ENCODE results near the gene CHRNE. TPM values are rescaled to one million over a fixed set of nuclear protein-coding genes. Genes with fewer than 3 reads are reported as not detected.
A peak's percentile ranks its signal among the peaks of the same experiment; 100 is the strongest.

CHRNE gene
- total RNA-seq, 4 donors from 2014 or later: 0.53 to 5.2 (median 3.6) TPM

DNA sequence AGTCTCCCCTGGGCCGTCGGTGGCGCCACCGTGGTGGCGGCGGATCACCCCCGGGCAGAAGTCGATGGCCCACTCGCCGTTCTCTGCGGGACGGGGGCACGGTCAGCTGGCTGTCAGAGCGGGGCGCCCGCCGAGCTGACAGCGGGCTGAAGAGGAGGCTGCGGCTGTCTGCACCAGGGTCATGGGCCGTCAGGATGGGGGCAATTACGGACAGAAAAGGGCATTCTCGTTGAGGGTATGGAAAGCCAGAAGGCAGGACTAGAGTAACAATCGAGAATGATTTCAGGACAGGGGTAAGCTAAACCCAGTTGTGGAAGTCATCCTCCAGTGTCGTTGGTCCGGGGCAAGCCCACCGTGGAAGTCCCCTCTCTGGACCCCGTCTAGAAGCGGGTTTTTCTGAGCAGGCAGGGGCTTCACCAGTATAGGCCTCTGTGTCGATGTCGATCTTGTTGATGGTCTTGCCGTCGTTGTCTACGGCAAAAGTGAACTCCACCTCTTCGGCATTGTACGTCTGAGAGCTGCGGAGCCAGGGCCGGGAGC is 1.7 kb downstream of the CHRNE start:
- no peak for TF ChIP-seq CTCF (IDR thresholded peaks at IDR 0.05)
- TF ChIP-seq POLR2A (IDR thresholded peaks at IDR 0.05): no peak
- 66 to 86% methylated on average over 35 to 37 of the region's 37 CpGs for WGBS, 2 donors
- DNase-seq (ENCODE audit: low spot score in 2 of 2): no peak
- H3K4me3 ChIP-seq (ENCODE audit: low read depth, poor library complexity, severe bottlenecking): no peak overlapping the region
- intact Hi-C loops (cut with DNase I; ENCODE audit: low total_unique reads): no loop called here

DNA sequence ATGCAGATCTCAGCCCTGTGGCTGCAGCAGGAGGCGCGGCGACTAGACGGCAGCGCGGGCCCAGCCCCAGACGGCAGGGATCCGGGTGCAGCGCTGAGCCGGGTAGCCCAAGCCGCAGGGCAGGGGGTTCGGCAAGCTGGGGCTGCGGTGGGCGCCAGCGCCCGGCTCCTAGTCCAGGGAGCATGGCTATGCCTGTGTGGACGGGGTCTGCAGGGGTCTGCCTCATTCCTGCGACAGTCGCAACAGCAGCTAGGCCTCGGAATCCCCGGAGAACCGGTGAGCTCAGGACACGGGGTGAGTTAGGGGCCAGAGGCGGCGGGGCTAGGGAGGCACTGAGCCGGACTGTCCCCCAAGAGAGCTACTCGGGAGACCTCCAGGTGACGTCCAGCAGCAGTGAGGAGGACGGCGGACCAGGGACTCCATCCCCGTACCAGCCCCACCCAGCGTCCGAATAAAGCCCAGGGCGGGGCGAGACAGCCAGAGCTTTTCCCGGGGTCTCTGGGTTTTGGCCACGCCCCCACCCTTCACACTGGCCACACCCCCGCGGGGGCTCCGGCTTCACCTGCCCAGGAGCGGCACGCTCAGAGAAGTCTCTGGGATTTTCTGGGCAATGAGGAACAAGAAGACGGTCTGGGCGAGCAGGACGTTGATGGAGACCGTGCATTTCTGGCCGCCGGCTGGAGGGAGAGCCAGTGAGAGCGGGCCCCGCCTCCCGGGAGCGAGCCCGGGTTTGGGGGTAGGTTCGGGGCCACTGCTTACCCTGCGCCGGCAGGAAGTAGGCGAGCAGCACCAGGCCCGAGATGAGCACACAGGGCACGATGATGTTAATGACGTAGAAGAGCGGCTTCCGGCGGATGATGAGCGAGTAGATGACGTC is 2.4 kb downstream of the CHRNE start:
- no peak overlapping the region for H3K4me3 ChIP-seq (ENCODE audit: low read depth, poor library complexity, severe bottlenecking)
- 58 to 59% methylated on average over 49 to 65 of the region's 65 CpGs for WGBS, 2 donors
- TF ChIP-seq CTCF (IDR thresholded peaks at IDR 0.05): no peak
- no peak for TF ChIP-seq POLR2A (IDR thresholded peaks at IDR 0.05)
- DNase-seq (ENCODE audit: low spot score in 2 of 2): no peak
- intact Hi-C loops (cut with DNase I; ENCODE audit: low total_unique reads): no loop called here

DNA sequence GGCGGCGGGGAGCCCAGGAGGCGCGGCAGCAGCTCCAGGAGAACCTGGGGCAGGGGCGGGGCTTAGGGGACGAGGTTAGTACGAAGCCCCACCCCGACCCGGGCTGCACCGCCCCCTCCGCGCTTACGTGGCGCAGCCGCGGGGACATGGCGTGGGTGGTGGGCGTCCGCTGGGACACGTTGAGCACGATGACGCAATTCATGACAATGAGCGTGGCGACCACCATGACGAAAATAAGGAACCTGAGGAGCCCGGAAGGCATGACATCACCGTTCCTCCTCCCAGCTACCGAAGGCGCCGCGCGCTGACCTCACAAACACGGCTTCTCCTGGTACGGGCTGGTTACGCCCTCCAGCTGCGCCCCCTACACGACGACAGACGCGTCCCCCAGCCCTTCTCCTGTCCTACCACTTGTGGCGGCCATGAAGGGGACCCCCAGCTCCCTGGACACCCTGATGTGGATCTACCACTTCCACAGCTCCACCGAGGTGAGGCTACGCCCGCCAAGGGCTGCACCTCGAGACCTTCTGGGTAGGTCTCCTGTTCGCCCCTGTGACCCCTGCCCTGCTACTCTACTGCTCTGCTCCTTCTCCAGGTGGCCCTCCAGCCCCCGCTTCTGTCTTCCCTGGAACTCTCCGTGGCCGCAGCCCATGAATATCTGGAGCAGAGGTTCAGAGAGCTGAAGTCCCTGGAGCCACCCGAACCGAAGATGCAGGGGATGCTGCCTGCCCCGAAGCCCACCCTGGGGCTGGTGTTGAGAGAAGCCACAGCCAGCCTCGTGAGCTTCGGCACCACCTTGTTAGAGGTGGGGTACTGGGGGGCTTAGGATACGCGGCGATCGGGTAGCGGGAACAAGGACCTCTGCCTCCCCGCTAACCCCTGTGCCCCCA is 3.3 kb downstream of the CHRNE start, which contains the start of gene C17orf107:
Gene C17orf107 (plus strand): TSS at position 196 of the 890 bp plus-strand sequence. CDS start 227 bp downstream, at position 423.
- no peak within 1 kb of the TSS for H3K4me3 ChIP-seq (ENCODE audit: low read depth, poor library complexity, severe bottlenecking)
- intact Hi-C loops (cut with DNase I; ENCODE audit: low total_unique reads): no loop called here
- no peak for TF ChIP-seq POLR2A (IDR thresholded peaks at IDR 0.05)
- TF ChIP-seq CTCF (IDR thresholded peaks at IDR 0.05): no peak
- WGBS, 2 donors: 10 to 20% methylated on average over 30 to 56 of the region's 60 CpGs
- DNase-seq (ENCODE audit: low spot score in 2 of 2): peak; percentile 83 to 97

- H3K4me3 ChIP-seq (ENCODE audit: low read depth, poor library complexity, severe bottlenecking): no peak overlapping the region
- 9 to 13% methylated on average over 11 to 16 of the region's 34 CpGs for WGBS, 2 donors
- TF ChIP-seq POLR2A (IDR thresholded peaks at IDR 0.05) (no peak), CTCF (IDR thresholded peaks at IDR 0.05) (no peak)
- intact Hi-C loops (cut with DNase I; ENCODE audit: low total_unique reads): no loop called here
- DNase-seq (ENCODE audit: low spot score in 2 of 2): no peak
Measured at GRCh38 chr17:4898927-4899326, 4.0 kb downstream of the CHRNE start.

- intact Hi-C loops (cut with DNase I; ENCODE audit: low total_unique reads): no loop called here
- 66 to 70% methylated on average over 8 of the region's 8 CpGs for WGBS, 2 donors
- H3K4me3 ChIP-seq (ENCODE audit: low read depth, poor library complexity, severe bottlenecking): no peak overlapping the region
- no peak for DNase-seq (ENCODE audit: low spot score in 2 of 2)
- no peak for TF ChIP-seq POLR2A (IDR thresholded peaks at IDR 0.05)
- no peak for TF ChIP-seq CTCF (IDR thresholded peaks at IDR 0.05)
Measured at GRCh38 chr17:4898351-4898750, 4.5 kb downstream of the CHRNE start.

Measured in lower leg skin (tissue), 4 donors.